Spleen (tissue), 11 donors: ENCODE data around the gene SUPT3H. TPM values are rescaled to one million over a fixed set of nuclear protein-coding genes. Genes with fewer than 3 reads are reported as not detected.
A peak's percentile ranks its signal among the peaks of the same experiment; 100 is the strongest.

Source experiments
- DNase-seq: peaks from one replicate; pipeline ENCODE4 v3.0.0-alpha.2; 2020
- H3K27ac ChIP-seq, 8 donors: fragments of 200-600 bp; sonication (generic) in 7 of 8; 1 replicate in 4 of 8; 2 replicates in 4 of 8; pipeline versions ENCODE4 v1.5.0 to v1.8.0; 2016 to 2021; ENCODE audit warnings: inconsistent platforms in 4 of 8, mild to moderate bottlenecking in 4 of 8, moderate library complexity in 1 of 8
- H3K27me3 ChIP-seq, 7 donors: fragments of 200-600 bp; sonication (generic) in 6 of 7; replicated peaks in 1 of 7; 1 replicate in 4 of 7; 2 replicates in 3 of 7; pipeline versions ENCODE4 v1.5.0 to v1.8.0; 2016 to 2021; ENCODE audit warnings: inconsistent platforms in 3 of 7, mild to moderate bottlenecking in 1 of 7
- H3K36me3 ChIP-seq, 6 donors: fragments of 200-600 bp; sonication (generic) in 5 of 6; 1 replicate in 4 of 6; 2 replicates in 2 of 6; pipeline versions ENCODE4 v1.5.0 to v1.8.0; 2016 to 2021; ENCODE audit warnings: inconsistent platforms in 2 of 6
- H3K4me1 ChIP-seq, 6 donors: fragments of 200-600 bp; sonication (generic) in 5 of 6; 1 replicate in 3 of 6; 2 replicates in 3 of 6; pipeline versions ENCODE4 v1.5.0 to v1.8.0; 2016 to 2021; ENCODE audit warnings: inconsistent platforms in 3 of 6
- H3K4me3 ChIP-seq, 8 donors: fragments of 200-600 bp; sonication (generic) in 7 of 8; 1 replicate in 4 of 8; 2 replicates in 4 of 8; pipeline versions ENCODE4 v1.5.0 to v1.8.0; 2016 to 2021; ENCODE audit warnings: inconsistent platforms in 4 of 8, mild to moderate bottlenecking in 4 of 8, moderate library complexity in 2 of 8
- H3K9me3 ChIP-seq, 8 donors: fragments of 200-600 bp; sonication (generic) in 7 of 8; 1 replicate in 4 of 8; 2 replicates in 4 of 8; pipeline versions ENCODE4 v1.5.0 to v1.8.0; 2016 to 2021; ENCODE audit warnings: inconsistent platforms in 4 of 8
- POLR2A ChIP-seq, 3 donors: fragments of 450-650 bp; IDR thresholded peaks; one replicate each; pipeline ENCODE4 v1.5.1; 2017; ENCODE audit warnings: antibody characterized with exemption in 3 of 3, mild to moderate bottlenecking in 1 of 3
- POLR2AphosphoS5 ChIP-seq, 3 donors: sonication (generic); formaldehyde crosslinking; IDR thresholded peaks; one replicate each; pipeline ENCODE4 v1.5.1; 2017; ENCODE audit warnings: antibody characterized with exemption in 3 of 3
- WGBS, 5 donors: extraction: QIAGEN DNeasy Blood & Tissue Kit in 3 of 5; methylation state at CpG; one replicate each; pipeline versions ENCODE4 v1.1.5 to v1.1.7; 2013 to 2018; 5-methylcytosine and 5-hydroxymethylcytosine counted together
- intact Hi-C: fragments of 100-400 bp; cut with DNase I; formaldehyde crosslinking; loops from one replicate; pipeline ENCODE4 v1.15.0; 2023; ENCODE audit warnings: low total_unique reads
- polyA plus RNA-seq, 3 donors: library from polyadenylated mRNA; stranded (reverse); fragments of 200-250 nt; gene quantifications; one replicate each; pipeline ENCODE4 v1.2.1, GENCODE V29; 2013
- total RNA-seq, 7 donors: library from RNA; depleted of rRNA in 3 of 7; stranded (reverse); fragments of >200 nt in 3 of 7; fragmentation: NEBNext Ultra II Directional in 4 of 7; extraction: Animal tissue kit (Norgen Biotek cat#: 25700) in 4 of 7; gene quantifications; one replicate each; pipeline versions ENCODE4 v1.1.0 to v1.2.1, GENCODE V29; 2016 to 2021
- TF ChIP-seq, protein P1 (sequence below), 11 experiments: fragments of 200-600 bp in 7 of 11; fragments of 450-650 bp in 4 of 11; sonication (generic) in 4 of 11; IDR thresholded peaks in 8 of 11; conservative IDR thresholded peaks in 3 of 11; 1 replicate in 7 of 11; 2 replicates in 4 of 11; pipeline versions ENCODE4 v1.4.0 to v1.8.0; 2016 to 2021; ENCODE audit warnings: antibody characterized with exemption in 11 of 11, inconsistent platforms in 4 of 11, mild to moderate bottlenecking in 1 of 11
- donor health status: healthy with polysubstance abuse.
- donor health status: DM: no; HTN: no; CAD: no; lungs with moderate emphysema.
- donor health status: DM: no; HTN: no; CAD: no.
- donor health status: Bipolar disorder and iron deficiency.
- donor health status: healthy.
- donor health status: DM: no; HTN: no; CAD: no.
- donor health status: DM: yes; HTN: yes; CAD: no.

The SUPT3H gene
- total and polyA plus RNA-seq, 10 donors: 3.1 to 16.8 (median 6.2) TPM

DNA sequence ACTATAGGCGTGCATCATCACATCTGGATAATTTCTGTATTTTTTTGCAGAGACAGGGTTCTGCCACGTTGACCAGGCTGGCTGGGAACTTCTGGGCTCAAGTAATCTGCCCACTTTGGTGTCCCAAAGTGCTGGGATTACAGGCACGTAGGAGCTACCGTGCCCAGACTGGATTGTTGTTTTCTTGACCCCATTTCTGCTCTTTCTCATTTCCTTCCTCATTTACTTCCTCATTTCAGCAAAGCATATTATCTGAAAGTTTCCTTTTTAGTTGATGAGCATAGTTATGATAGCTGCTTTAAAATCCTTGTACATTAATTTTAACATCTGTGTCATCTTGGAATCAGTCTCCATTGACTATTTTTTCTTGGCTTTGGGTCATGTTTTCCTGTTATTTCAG is 350.6 kb downstream of the SUPT3H start:
- TF ChIP-seq POLR2A (IDR thresholded peaks at IDR 0.05): no peak
- peak overlapping the region in 1 of 8 donors; percentile 50 for H3K27ac ChIP-seq

DNA sequence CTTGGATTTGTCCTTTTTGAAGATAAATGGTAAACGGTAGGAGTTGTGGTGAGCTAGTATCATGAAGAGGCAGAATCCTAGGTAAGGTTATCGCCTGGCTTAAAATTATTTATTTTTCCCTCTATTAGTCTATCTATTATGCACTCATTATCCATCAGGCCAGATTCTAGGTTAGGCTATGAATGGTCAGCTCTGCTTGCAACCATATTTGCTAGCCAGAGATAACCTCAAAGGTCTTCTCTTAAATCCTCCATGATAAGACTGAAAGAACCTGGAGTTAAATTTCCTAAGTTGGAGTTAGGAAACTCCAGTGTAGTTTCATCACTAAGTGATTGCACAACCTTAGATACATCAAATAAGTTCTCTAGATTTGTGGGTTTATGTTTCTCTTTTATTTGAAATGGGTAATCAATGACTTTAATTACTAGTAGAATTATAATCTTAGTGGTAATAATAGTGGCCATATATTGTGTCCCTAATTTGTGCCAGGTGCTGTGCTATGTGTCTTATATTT is 351.7 kb downstream of the SUPT3H start:
- TF ChIP-seq, protein P1, sequence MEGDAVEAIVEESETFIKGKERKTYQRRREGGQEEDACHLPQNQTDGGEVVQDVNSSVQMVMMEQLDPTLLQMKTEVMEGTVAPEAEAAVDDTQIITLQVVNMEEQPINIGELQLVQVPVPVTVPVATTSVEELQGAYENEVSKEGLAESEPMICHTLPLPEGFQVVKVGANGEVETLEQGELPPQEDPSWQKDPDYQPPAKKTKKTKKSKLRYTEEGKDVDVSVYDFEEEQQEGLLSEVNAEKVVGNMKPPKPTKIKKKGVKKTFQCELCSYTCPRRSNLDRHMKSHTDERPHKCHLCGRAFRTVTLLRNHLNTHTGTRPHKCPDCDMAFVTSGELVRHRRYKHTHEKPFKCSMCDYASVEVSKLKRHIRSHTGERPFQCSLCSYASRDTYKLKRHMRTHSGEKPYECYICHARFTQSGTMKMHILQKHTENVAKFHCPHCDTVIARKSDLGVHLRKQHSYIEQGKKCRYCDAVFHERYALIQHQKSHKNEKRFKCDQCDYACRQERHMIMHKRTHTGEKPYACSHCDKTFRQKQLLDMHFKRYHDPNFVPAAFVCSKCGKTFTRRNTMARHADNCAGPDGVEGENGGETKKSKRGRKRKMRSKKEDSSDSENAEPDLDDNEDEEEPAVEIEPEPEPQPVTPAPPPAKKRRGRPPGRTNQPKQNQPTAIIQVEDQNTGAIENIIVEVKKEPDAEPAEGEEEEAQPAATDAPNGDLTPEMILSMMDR (IDR thresholded peaks at IDR 0.05 in 8 of 11, conservative IDR thresholded peaks at IDR 0.05 in 3 of 11): no peak
- TF ChIP-seq POLR2A (IDR thresholded peaks at IDR 0.05) (no peak), POLR2AphosphoS5 (IDR thresholded peaks at IDR 0.05) (no peak)
- Histone ChIP-seq H3K27me3 (no peaks in the 10 kb centered on the region), H3K9me3 (peaks cover 3 to 34% (median 21%) of the 10 kb centered on the region in 8 donors), H3K36me3 (no peaks in the 10 kb centered on the region), H3K4me1 (peaks cover 0 to 7% (median 0%) of the 10 kb centered on the region in 6 donors), H3K27ac (no peak overlapping the region), H3K4me3 (no peak overlapping the region)
- intact Hi-C loops: no loop called here
- WGBS, 5 donors: 91 to 97% (median 94%) methylated on average over 2 of the region's 2 CpGs
- DNase-seq: no peak

More for the DNA sequence above, 350.6 kb downstream of the SUPT3H start:
- intact Hi-C loops: no loop called here
- H3K4me1 ChIP-seq: no peaks in the 10 kb centered on the region
- no peak overlapping the region for H3K4me3 ChIP-seq
- H3K9me3 ChIP-seq: peaks cover 3 to 34% (median 21%) of the 10 kb centered on the region in 8 donors
- no peak for DNase-seq
- WGBS, 5 donors: 57 to 74% (median 66%) methylated on average over 4 of the region's 4 CpGs
- no peaks in the 10 kb centered on the region for H3K27me3 ChIP-seq
- H3K36me3 ChIP-seq: no peaks in the 10 kb centered on the region

DNA sequence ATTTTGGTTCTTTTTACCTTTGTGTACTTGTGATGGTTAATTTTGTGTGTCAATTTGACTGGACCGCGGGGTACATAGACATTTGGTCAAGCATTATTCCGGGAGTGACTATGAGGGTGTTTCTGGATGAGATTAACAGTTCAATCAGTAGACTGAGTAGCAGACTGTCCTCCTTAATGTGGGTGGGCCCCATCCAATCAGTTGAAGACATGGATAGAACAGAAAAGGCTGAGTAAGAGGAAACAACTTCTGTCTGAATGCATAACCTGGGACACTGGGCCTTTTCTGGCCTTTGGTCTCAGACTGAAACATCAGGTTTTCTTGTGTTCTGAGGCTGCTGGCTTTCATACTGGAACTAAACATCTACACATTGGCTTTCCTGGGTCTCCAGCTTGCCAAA is 353.1 kb downstream of the SUPT3H start:
- Histone ChIP-seq H3K27ac (no peak overlapping the region), H3K4me3 (no peak overlapping the region), H3K4me1 (peaks cover 0 to 7% (median 0%) of the 10 kb centered on the region in 6 donors), H3K36me3 (no peaks in the 10 kb centered on the region), H3K9me3 (peaks cover 3 to 34% (median 21%) of the 10 kb centered on the region in 8 donors), H3K27me3 (no peaks in the 10 kb centered on the region)
- WGBS, 5 donors: 96 to 99% (median 97%) methylated on average over 3 of the region's 3 CpGs
- intact Hi-C loops: no loop called here
- DNase-seq: no peak
- TF ChIP-seq POLR2A (IDR thresholded peaks at IDR 0.05): no peak
- TF ChIP-seq POLR2AphosphoS5 (IDR thresholded peaks at IDR 0.05): no peak
- TF ChIP-seq, protein P1 (IDR thresholded peaks at IDR 0.05 in 8 of 11, conservative IDR thresholded peaks at IDR 0.05 in 3 of 11): no peak

DNA sequence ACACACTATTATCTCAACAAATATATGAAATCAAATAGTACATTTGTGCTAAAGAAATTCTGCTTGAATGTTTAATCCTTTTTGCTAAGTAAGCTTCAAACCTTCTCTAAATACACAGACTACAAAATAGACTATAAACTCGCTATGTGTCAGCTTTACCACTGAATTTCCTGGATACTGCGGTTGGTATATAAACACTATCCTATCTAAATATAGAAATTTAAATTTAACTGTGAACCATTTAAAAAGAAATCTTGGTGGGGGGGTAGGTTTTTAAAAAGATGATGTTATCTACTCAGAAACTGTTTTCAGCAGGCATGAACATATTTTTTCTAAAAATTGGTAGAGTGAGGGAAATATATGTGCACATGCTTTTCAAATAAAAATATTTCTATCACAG is 356.1 kb downstream of the SUPT3H start:
- TF ChIP-seq, protein P1 (IDR thresholded peaks at IDR 0.05 in 8 of 11, conservative IDR thresholded peaks at IDR 0.05 in 3 of 11): no peak
- TF ChIP-seq POLR2AphosphoS5 (IDR thresholded peaks at IDR 0.05): no peak
- TF ChIP-seq POLR2A (IDR thresholded peaks at IDR 0.05): no peak
- Histone ChIP-seq H3K4me3 (no peak overlapping the region), H3K9me3 (peaks cover 0 to 14% (median 4%) of the 10 kb centered on the region in 8 donors), H3K27ac (no peak overlapping the region), H3K36me3 (no peaks in the 10 kb centered on the region), H3K27me3 (no peaks in the 10 kb centered on the region), H3K4me1 (peaks cover 0 to 7% (median 0%) of the 10 kb centered on the region in 6 donors)
- DNase-seq: no peak
- 14 to 28% (median 20%) methylated on average over 2 of the region's 2 CpGs for WGBS, 5 donors
- intact Hi-C loops: no loop called here
